Right lobe of liver (tissue), 6 donors: ENCODE results near the gene EGFLAM. TPM values are rescaled to one million over a fixed set of nuclear protein-coding genes. Genes with fewer than 3 reads are reported as not detected.
A peak's percentile ranks its signal among the peaks of the same experiment; 100 is the strongest.

Experiments
- ATAC-seq, 4 donors: fragments of 200-7000 bp; cut with Tn5 transposase; one replicate each; pipeline ENCODE4 v1.9.1; 2020; ENCODE audit warnings: mild to moderate bottlenecking in 4 of 4, moderate library complexity in 4 of 4
- DNase-seq, 3 donors: peaks; one replicate each; pipeline ENCODE4 v3.0.0-alpha.2; 2020
- H3K27ac ChIP-seq, 3 donors: fragments of 200-600 bp; one replicate each; pipeline ENCODE4 v1.8.0; 2022
- H3K27me3 ChIP-seq, 2 donors: fragments of 200-600 bp; one replicate each; pipeline ENCODE4 v1.8.0; 2022
- H3K36me3 ChIP-seq, 4 donors: fragments of 200-600 bp; sonication (generic) in 1 of 4; one replicate each; pipeline versions ENCODE4 v1.5.1 to v1.8.0; 2017 to 2022; ENCODE audit warnings: control low read depth in 1 of 4
- H3K4me1 ChIP-seq, 4 donors: fragments of 200-600 bp; sonication (generic) in 1 of 4; one replicate each; pipeline versions ENCODE4 v1.5.1 to v1.8.0; 2017 to 2022; ENCODE audit warnings: control low read depth in 1 of 4
- H3K4me3 ChIP-seq, 3 donors: fragments of 200-600 bp; one replicate each; pipeline ENCODE4 v1.8.0; 2022
- H3K9me3 ChIP-seq, 4 donors: fragments of 200-600 bp; sonication (generic) in 1 of 4; one replicate each; pipeline versions ENCODE4 v1.5.1 to v1.8.0; 2017 to 2022; ENCODE audit warnings: control low read depth in 1 of 4
- CTCF ChIP-seq, 4 donors: fragments of 200-600 bp in 3 of 4; fragments of 450-650 bp in 1 of 4; IDR thresholded peaks; one replicate each; pipeline versions ENCODE4 v1.5.1 to v1.8.0; 2016 to 2022; ENCODE audit warnings: antibody characterized with exemption in 4 of 4, mild to moderate bottlenecking in 2 of 4
- POLR2A ChIP-seq: fragments of 450-650 bp; IDR thresholded peaks from one replicate; pipeline ENCODE4 v1.6.1; 2017; ENCODE audit warnings: antibody characterized with exemption, mild to moderate bottlenecking
- WGBS: methylation state at CpG from one replicate; pipeline ENCODE4 v1.1.6; 2018; ENCODE audit warnings: low coverage, low lambda C conversion rate; ENCODE audit not compliant: insufficient coverage; ENCODE audit errors: missing lambda C conversion rate; 5-methylcytosine and 5-hydroxymethylcytosine counted together
- intact Hi-C, 2 donors: fragments of 100-400 bp; cut with DNase I; formaldehyde crosslinking; loops; one replicate each; pipeline versions ENCODE4 v1.11.2 to v1.14.1; 2022
- total RNA-seq, 6 experiments: library from RNA; depleted of rRNA in 2 of 6; stranded (reverse); fragments of >200 nt in 2 of 6; fragmentation: NEBNext Ultra II Directional in 3 of 6; extraction: Animal tissue kit (Norgen Biotek cat#: 25700) in 3 of 6; gene quantifications; one replicate each; pipeline versions ENCODE4 v1.1.0 to v1.2.4, GENCODE V29; 2016 to 2023
- donor health status: DM: no; HTN: yes; CAD: no.
- donor health status: DM: no; HTN: no; CAD: no.
- donor health status: DM: no; HTN: no; CAD: no.
- donor health status: DM: no; HTN: yes; CAD: no.
- donor health status: DM: no; HTN: yes; CAD: no.

EGFLAM gene
- total RNA-seq, 6 experiments from 2014 or later, result 0.50 to 6.2 (median 2.3) TPM

GRCh38 chr5:38403877-38404635 lies 145.7 kb downstream of the EGFLAM start:
- intact Hi-C loops, result no loop called here
- H3K4me3 ChIP-seq, result no peak overlapping the region
- H3K9me3 ChIP-seq, result no peaks in the 10 kb centered on the region
- TF ChIP-seq CTCF (IDR thresholded peaks at IDR 0.05) (no peak), POLR2A (no peak)
- H3K27me3 ChIP-seq, result no peaks in the 10 kb centered on the region
- no peaks in the 10 kb centered on the region for H3K36me3 ChIP-seq
- DNase-seq (no peak), ATAC-seq (no peak)
- 55% methylated on average over 4 of the region's 6 CpGs for WGBS
- H3K4me1 ChIP-seq, result peaks cover 0 to 5% (median 0%) of the 10 kb centered on the region in 4 donors
- no peak overlapping the region for H3K27ac ChIP-seq

- Histone ChIP-seq H3K27me3 (no peaks in the 10 kb centered on the region), H3K36me3 (no peaks in the 10 kb centered on the region), H3K4me1 (peaks cover 0 to 5% (median 0%) of the 10 kb centered on the region in 4 donors), H3K4me3 (no peak overlapping the region), H3K27ac (no peak overlapping the region), H3K9me3 (no peaks in the 10 kb centered on the region)
- peak; percentile 28 to 63 (median 38) for TF ChIP-seq CTCF (IDR thresholded peaks at IDR 0.05)
- no peak for TF ChIP-seq POLR2A
- 47% methylated on average over 3 of the region's 4 CpGs for whole genome bisulfite sequencing
- intact Hi-C loops, result no loop called here
- ATAC-seq (peak; percentile 68 to 89 (median 76)), DNase-seq (peak in 2 of 3 donors; percentile 31 to 60)
These were observed 146.4 kb downstream of the EGFLAM start for GRCh38 chr5:38404667-38405276.

GRCh38 chr5:38408446-38409198 lies 150.3 kb downstream of the EGFLAM start:
- no peak overlapping the region for H3K27ac ChIP-seq
- H3K4me3 ChIP-seq, result no peak overlapping the region
- H3K4me1 ChIP-seq, result no peaks in the 10 kb centered on the region
- no peaks in the 10 kb centered on the region for H3K27me3 ChIP-seq
- TF ChIP-seq CTCF (IDR thresholded peaks at IDR 0.05) (no peak), POLR2A (no peak)
- intact Hi-C loops, result no loop called here
- H3K9me3 ChIP-seq, result no peaks in the 10 kb centered on the region
- DNase-seq, result no peak
- ATAC-seq, result no peak
- no peaks in the 10 kb centered on the region for H3K36me3 ChIP-seq
- 80% methylated on average over 9 of the region's 9 CpGs for WGBS

- no peak overlapping the region for H3K27ac ChIP-seq
- ATAC-seq (no peak), DNase-seq (no peak)
- no peaks in the 10 kb centered on the region for H3K4me1 ChIP-seq
- no peak overlapping the region for H3K4me3 ChIP-seq
- TF ChIP-seq CTCF (IDR thresholded peaks at IDR 0.05), result no peak
- no peak for TF ChIP-seq POLR2A
- WGBS, result 50% methylated on average over 2 of the region's 7 CpGs
- intact Hi-C loops, result no loop called here
- no peaks in the 10 kb centered on the region for H3K36me3 ChIP-seq
- H3K9me3 ChIP-seq, result no peaks in the 10 kb centered on the region
- H3K27me3 ChIP-seq, result no peaks in the 10 kb centered on the region
These were observed 152.1 kb downstream of the EGFLAM start for GRCh38 chr5:38410304-38410990.
